Kidney (tissue), 14 donors: ENCODE results near the gene SEC24B. TPM values are rescaled to one million over a fixed set of nuclear protein-coding genes. Genes with fewer than 3 reads are reported as not detected.
"Not testable (repeated sequence)": the region's sequence is repeated elsewhere in the genome, so short reads cannot be mapped to it uniquely, and the experiment has no call there.

ENCODE experiments used
- DNase-seq, 5 donors: peaks; one replicate each; pipeline ENCODE4 v3.0.0-alpha.2; 2013 to 2020
- FAIRE-seq: peaks from 2 replicates; lab custom pipeline; 2012; peaks lifted over from hg19 to GRCh38; lab: Jason Lieb, UNC
- H3K27ac ChIP-seq, 2 donors: one replicate each; pipeline ENCODE4 v1.7.0; 2013; ENCODE audit warnings: low read depth in 2 of 2, low read length in 2 of 2, inconsistent platforms in 1 of 2
- H3K27me3 ChIP-seq: one replicate; pipeline ENCODE4 v1.7.1; 2013; ENCODE audit warnings: low read length, inconsistent platforms; ENCODE audit not compliant: control insufficient read depth, insufficient read depth
- H3K36me3 ChIP-seq, 3 donors: one replicate each; pipeline versions ENCODE4 v1.7.0 to v1.7.1; 2013; ENCODE audit warnings: low read length in 3 of 3, control low read depth in 1 of 3, inconsistent platforms in 1 of 3; ENCODE audit not compliant: insufficient read depth in 3 of 3, control insufficient read depth in 2 of 3
- H3K4me1 ChIP-seq, 3 donors: one replicate each; pipeline versions ENCODE4 v1.7.0 to v1.7.1; 2013; ENCODE audit warnings: low read length in 3 of 3, inconsistent platforms in 1 of 3, low read depth in 1 of 3; ENCODE audit not compliant: control insufficient read depth in 2 of 3, insufficient read depth in 2 of 3
- H3K4me3 ChIP-seq, 3 donors: one replicate each; pipeline versions ENCODE4 v1.7.0 to v1.8.1; 2013; ENCODE audit warnings: low read length in 3 of 3, control low read depth in 1 of 3, inconsistent platforms in 1 of 3
- H3K9ac ChIP-seq, 3 donors: one replicate each; pipeline versions ENCODE4 v1.7.0 to v1.7.1; 2013; ENCODE audit warnings: low read length in 3 of 3, control low read depth in 1 of 3, inconsistent platforms in 1 of 3
- H3K9me3 ChIP-seq, 3 donors: one replicate each; pipeline versions ENCODE4 v1.7.0 to v1.7.1; 2013; ENCODE audit warnings: low read length in 3 of 3, control low read depth in 1 of 3, inconsistent platforms in 1 of 3; ENCODE audit not compliant: control insufficient read depth in 2 of 3, insufficient read depth in 1 of 3
- intact Hi-C: fragments of 100-400 bp; cut with DNase I; formaldehyde crosslinking; loops from one replicate; pipeline ENCODE4 v1.11.1; 2022
- polyA plus RNA-seq: library from polyadenylated mRNA; stranded (reverse); fragments of 350-450 nt; fragmentation: Illumina TruSeq; extraction: RNeasy Lipid Tissue Mini Kit (QIAGEN cat#74804); gene quantifications from one replicate; pipeline ENCODE4 v1.2.3, GENCODE V29; 2014; ENCODE audit warnings: low read depth, low replicate concordance; ENCODE audit not compliant: insufficient read depth
- total RNA-seq: library from RNA; stranded (reverse); fragmentation: NEBNext Ultra II Directional; extraction: Animal tissue kit (Norgen Biotek cat#: 25700); gene quantifications from one replicate; pipeline ENCODE4 v1.2.1, GENCODE V29; 2021
- TF ChIP-seq, protein P1 (sequence below): IDR thresholded peaks from 3 replicates; pipeline ENCODE4 v1.5.1; 2012; ENCODE audit warnings: mild to moderate bottlenecking, moderate library complexity, borderline replicate concordance; ENCODE audit not compliant: insufficient read depth; ENCODE audit errors: extremely low read depth
- donor health status: control.
- donor health status: control.
- donor health status: control.
- donor health status: control.
- donor health status: control.
- donor health status: DM: yes; HTN: yes; CAD: no.
- donor health status: Normal renal cell carcinoma (clear cell type).

SEC24B gene
- total and polyA plus RNA-seq, 2 donors from 2014 or later: 8.1 to 32.4 TPM

- Histone ChIP-seq H3K4me3 (no peak overlapping the region), H3K27me3 (no peaks in the 10 kb centered on the region), H3K9me3 (no peaks in the 10 kb centered on the region), H3K9ac (no peak overlapping the region), H3K27ac (no peak overlapping the region), H3K4me1 (no peaks in the 10 kb centered on the region), H3K36me3 (no peaks in the 10 kb centered on the region)
- intact Hi-C loops: no loop called here
- DNase-seq (no peak), FAIRE-seq (no peak)
- TF ChIP-seq, protein P1, sequence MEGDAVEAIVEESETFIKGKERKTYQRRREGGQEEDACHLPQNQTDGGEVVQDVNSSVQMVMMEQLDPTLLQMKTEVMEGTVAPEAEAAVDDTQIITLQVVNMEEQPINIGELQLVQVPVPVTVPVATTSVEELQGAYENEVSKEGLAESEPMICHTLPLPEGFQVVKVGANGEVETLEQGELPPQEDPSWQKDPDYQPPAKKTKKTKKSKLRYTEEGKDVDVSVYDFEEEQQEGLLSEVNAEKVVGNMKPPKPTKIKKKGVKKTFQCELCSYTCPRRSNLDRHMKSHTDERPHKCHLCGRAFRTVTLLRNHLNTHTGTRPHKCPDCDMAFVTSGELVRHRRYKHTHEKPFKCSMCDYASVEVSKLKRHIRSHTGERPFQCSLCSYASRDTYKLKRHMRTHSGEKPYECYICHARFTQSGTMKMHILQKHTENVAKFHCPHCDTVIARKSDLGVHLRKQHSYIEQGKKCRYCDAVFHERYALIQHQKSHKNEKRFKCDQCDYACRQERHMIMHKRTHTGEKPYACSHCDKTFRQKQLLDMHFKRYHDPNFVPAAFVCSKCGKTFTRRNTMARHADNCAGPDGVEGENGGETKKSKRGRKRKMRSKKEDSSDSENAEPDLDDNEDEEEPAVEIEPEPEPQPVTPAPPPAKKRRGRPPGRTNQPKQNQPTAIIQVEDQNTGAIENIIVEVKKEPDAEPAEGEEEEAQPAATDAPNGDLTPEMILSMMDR: no peak
These were observed 141.6 kb downstream of the SEC24B start for GRCh38 chr4:109574931-109575804.

- H3K27me3 ChIP-seq: no peaks in the 10 kb centered on the region
- no peak overlapping the region for H3K27ac ChIP-seq
- intact Hi-C loops: no loop called here
- H3K9ac ChIP-seq: no peak overlapping the region
- H3K36me3 ChIP-seq: no peaks in the 10 kb centered on the region
- H3K4me1 ChIP-seq: no peaks in the 10 kb centered on the region
- H3K9me3 ChIP-seq: no peaks in the 10 kb centered on the region
- FAIRE-seq: no peak
- no peak overlapping the region for H3K4me3 ChIP-seq
- TF ChIP-seq, protein P1: no peak
- peak in 1 of 5 donors; percentile 48 for DNase-seq
These were observed 142.8 kb downstream of the SEC24B start for GRCh38 chr4:109576462-109576861.

GRCh38 chr4:109578846-109579245 lies 145.2 kb downstream of the SEC24B start:
- TF ChIP-seq, protein P1: no peak
- Histone ChIP-seq H3K27ac (no peak overlapping the region), H3K9ac (no peak overlapping the region), H3K4me3 (no peak overlapping the region), H3K36me3 (no peaks in the 10 kb centered on the region), H3K27me3 (no peaks in the 10 kb centered on the region), H3K4me1 (no peaks in the 10 kb centered on the region), H3K9me3 (no peaks in the 10 kb centered on the region)
- intact Hi-C loops: no loop called here
- DNase-seq (no peak), FAIRE-seq (no peak)

- H3K9ac ChIP-seq, H3K27me3 ChIP-seq, H3K4me1 ChIP-seq, intact Hi-C loops, DNase-seq, H3K27ac ChIP-seq, H3K9me3 ChIP-seq, FAIRE-seq, H3K4me3 ChIP-seq, H3K36me3 ChIP-seq: not testable (repeated sequence)
These were observed 146.4 kb downstream of the SEC24B start for GRCh38 chr4:109579997-109580396.
